GM12878 (cell line): ENCODE data around the gene CUL9. TPM values are rescaled to one million over a fixed set of nuclear protein-coding genes. Genes with fewer than 3 reads are reported as not detected.
A peak's percentile ranks its signal among the peaks of the same experiment; 100 is the strongest.

ENCODE experiments used
- ATAC-seq: fragments of 200-7000 bp; cut with Tn5 transposase; 3 replicates; pipeline ENCODE4 v1.9.1; 2020; ENCODE audit warnings: mild to moderate bottlenecking, moderate library complexity
- BruUV-seq: library from RNA; stranded (reverse); fragments of 400-500 nt; replicated peaks from 2 replicates; lab custom pipeline; 2021; lab: Mats Ljungman, UMichigan
- CTCF ChIA-PET: fragments of 300-600 bp; sonication (Branson Sonifier 250); formaldehyde crosslinking; extraction: SDS; loops from one replicate; lab custom pipeline; 2021; ENCODE audit warnings: inconsistent platforms; lab: Yijun Ruan, JAX
- POLR2A ChIA-PET: fragments of 350-600 bp; formaldehyde crosslinking; extraction: SDS; loops from one replicate; lab custom pipeline; 2021; ENCODE audit warnings: inconsistent platforms; lab: Charles Lee
- RAD21 ChIA-PET: fragments of 300-600 bp; sonication (Branson Sonifier 250); formaldehyde crosslinking; loops from one replicate; lab custom pipeline; 2023; ENCODE audit warnings: antibody characterized with exemption; ENCODE audit not compliant: unreplicated experiment; lab: Charles Lee
- SMC1A ChIA-PET: fragments of 300-600 bp; sonication (Branson Sonifier 250); formaldehyde crosslinking; loops from one replicate; lab custom pipeline; 2023; ENCODE audit not compliant: unreplicated experiment, uncharacterized antibody; lab: Charles Lee
- DNase-seq: peaks from one replicate; pipeline ENCODE4 v3.0.0-alpha.2; 2011; ENCODE audit warnings: low read depth, low spot score
- FAIRE-seq: peaks from 3 replicates; lab custom pipeline; 2011; peaks lifted over from hg19 to GRCh38; lab: Jason Lieb, UNC
- H2AFZ ChIP-seq: 2 replicates; pipeline ENCODE4 v1.6.0; 2011; ENCODE audit warnings: low read depth, low read length, control low read depth; ENCODE audit not compliant: control insufficient read depth
- H3K27ac ChIP-seq: 2 replicates; pipeline ENCODE4 v1.5.1; 2011; ENCODE audit warnings: control low read depth; ENCODE audit not compliant: control insufficient read depth, insufficient read depth
- H3K27me3 ChIP-seq, 2 experiments: replicated peaks in 1 of 2; 2 replicates each; pipeline versions ENCODE4 v1.6.0 to v1.6.1; 2011; ENCODE audit warnings: low read length in 1 of 2; ENCODE audit not compliant: control insufficient read depth in 2 of 2, insufficient read depth in 2 of 2
- H3K36me3 ChIP-seq, 2 experiments: 2 replicates each; pipeline ENCODE4 v1.5.1; 2011; ENCODE audit warnings: low read length in 1 of 2; ENCODE audit not compliant: control insufficient read depth in 2 of 2, insufficient read depth in 2 of 2
- H3K4me1 ChIP-seq: 2 replicates; pipeline ENCODE4 v1.6.1; 2011; ENCODE audit warnings: mild to moderate bottlenecking, low read length, moderate library complexity, mixed read lengths; ENCODE audit not compliant: control insufficient read depth, insufficient read depth
- H3K4me2 ChIP-seq: 2 replicates; pipeline ENCODE4 v1.6.0; 2011; ENCODE audit warnings: control low read depth; ENCODE audit not compliant: control insufficient read depth, insufficient read depth
- H3K4me3 ChIP-seq: fragments of 200-600 bp; sonication (generic); 2 replicates; pipeline ENCODE4 v1.5.1; 2016
- H3K79me2 ChIP-seq: 2 replicates; pipeline ENCODE4 v1.6.0; 2011; ENCODE audit warnings: low read length; ENCODE audit not compliant: control insufficient read depth, insufficient read depth
- H3K9ac ChIP-seq: 2 replicates; pipeline ENCODE4 v1.8.0; 2011; ENCODE audit warnings: low read length, control low read depth, mixed read lengths; ENCODE audit not compliant: control insufficient read depth, insufficient read depth
- H3K9me3 ChIP-seq: replicated peaks from 3 replicates; pipeline ENCODE4 v1.5.1; 2011; ENCODE audit warnings: mild to moderate bottlenecking, low read length; ENCODE audit not compliant: control insufficient read depth, insufficient read depth
- H4K20me1 ChIP-seq: 2 replicates; pipeline ENCODE4 v1.6.0; 2011; ENCODE audit not compliant: control insufficient read depth, insufficient read depth
- IKZF1 ChIP-seq: fragments of 450-650 bp; conservative IDR thresholded peaks from 2 replicates; pipeline ENCODE4 v1.6.1; 2017; ENCODE audit warnings: antibody characterized with exemption, mild to moderate bottlenecking
- KAT2A ChIP-seq: conservative IDR thresholded peaks from 2 replicates; pipeline ENCODE4 v1.6.1; 2011; ENCODE audit warnings: low read depth, low read length; ENCODE audit not compliant: control insufficient read depth
- LARP7 ChIP-seq: fragments of 450-650 bp; IDR thresholded peaks from 2 replicates; pipeline ENCODE4 v1.6.1; 2017; ENCODE audit warnings: mild to moderate bottlenecking
- NR2F1 ChIP-seq: fragments of 450-650 bp; conservative IDR thresholded peaks from 2 replicates; pipeline ENCODE4 v1.6.1; 2017; ENCODE audit warnings: mild to moderate bottlenecking
- SRF ChIP-seq, 2 experiments: IDR thresholded peaks; 2 replicates each; pipeline ENCODE4 v1.6.1; 2011; ENCODE audit warnings: low read depth in 2 of 2, low read length in 2 of 2, mild to moderate bottlenecking in 1 of 2, moderate library complexity in 1 of 2
- TCF12 ChIP-seq: IDR thresholded peaks from 2 replicates; pipeline ENCODE4 v1.6.1; 2011; ENCODE audit warnings: low read depth, mild to moderate bottlenecking, low read length
- WGBS: methylation state at CpG from one replicate; pipeline ENCODE4 v1.1.6; 2016; ENCODE audit warnings: low lambda C conversion rate; ENCODE audit not compliant: insufficient replicate concordance, insufficient coverage; ENCODE audit errors: missing lambda C conversion rate; 5-methylcytosine and 5-hydroxymethylcytosine counted together
- in situ Hi-C: fragments of 300-500 bp; cut with MboI; formaldehyde crosslinking; loops from 9 replicates; pipeline ENCODE4 v1.14.3; 2018; ENCODE audit warnings: mixed read lengths
- intact Hi-C: fragments of 100-400 bp; cut with micrococcal nuclease; formaldehyde crosslinking; loops from one replicate; pipeline ENCODE4 v1.14.2; 2022; ENCODE audit not compliant: unreplicated experiment
- polyA plus RNA-seq, 11 experiments: library from polyadenylated mRNA; depleted of rRNA in 4 of 11; unstranded in 6 of 11; stranded (reverse) in 5 of 11; fragments of >200 nt; fragmentation: Nextera tagmentation in 4 of 11; fragmentation: Illumina TruSeq in 1 of 11; extraction: Ambion mirVana in 4 of 11; extraction: Trizol in 1 of 11; gene quantifications; 1 replicate in 1 of 11; 2 replicates in 10 of 11; pipeline versions ENCODE4 v1.2.1 to v1.2.3, GENCODE V29; 2011 to 2016; ENCODE audit warnings: inconsistent platforms in 2 of 11, missing spikeins in 2 of 11, low read depth in 1 of 11
- total RNA-seq, 4 experiments: library from RNA; depleted of rRNA in 3 of 4; stranded (reverse); fragments of >200 nt in 3 of 4; fragmentation: Illumina TruSeq in 1 of 4; extraction: Trizol in 1 of 4; gene quantifications; 2 replicates each; pipeline versions ENCODE4 v1.2.1 to v1.2.3, GENCODE V29; 2013 to 2021
- TF ChIP-seq, protein P1 (sequence below): IDR thresholded peaks from 2 replicates; pipeline ENCODE4 v1.6.1; 2011; ENCODE audit warnings: low read depth, mild to moderate bottlenecking, low read length, moderate library complexity, borderline replicate concordance; ENCODE audit errors: extremely low read depth
- TF ChIP-seq, protein P2 (sequence below): IDR thresholded peaks from 2 replicates; pipeline ENCODE4 v1.6.1; 2012; ENCODE audit warnings: low read depth, low read length, improper control_type of control experiment
- TF ChIP-seq, protein P3 (sequence below): fragments of 150-350 bp; IDR thresholded peaks from 2 replicates; pipeline ENCODE4 v1.6.1; 2016; ENCODE audit warnings: low read depth, low read length

CUL9 gene
- total and polyA plus RNA-seq, 10 of the 15 experiments (the other 5 are each of a cell fraction or from before 2014, with no cell fraction given) = 1.2 to 48.3 (median 17.2) TPM

DNA sequence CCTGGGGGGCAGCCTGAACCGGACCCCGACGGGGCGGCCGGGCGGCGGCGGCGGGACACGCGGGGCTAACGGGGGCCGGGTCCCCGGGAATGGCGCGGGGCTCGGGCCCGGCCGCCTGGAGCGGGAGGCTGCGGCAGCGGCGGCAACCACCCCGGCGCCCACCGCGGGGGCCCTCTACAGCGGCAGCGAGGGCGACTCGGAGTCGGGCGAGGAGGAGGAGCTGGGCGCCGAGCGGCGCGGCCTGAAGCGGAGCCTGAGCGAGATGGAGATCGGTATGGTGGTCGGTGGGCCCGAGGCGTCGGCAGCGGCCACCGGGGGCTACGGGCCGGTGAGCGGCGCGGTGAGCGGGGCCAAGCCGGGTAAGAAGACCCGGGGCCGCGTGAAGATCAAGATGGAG, 10.3 kb upstream of the CUL9 start:
- no TSS peak for BruUV-seq
- Histone ChIP-seq H3K27ac (peak overlapping the region; percentile 92), H3K79me2 (peaks cover 48% of the 10 kb centered on the region), H2AFZ (no peak overlapping the region; the same call in 1 of the 2 replicates), H3K9ac (peak overlapping the region; percentile 95), H3K36me3 (peaks cover 13 to 17% of the 10 kb centered on the region in 2 experiments), H3K9me3 (no peaks in the 10 kb centered on the region), H3K4me2 (peak overlapping the region; percentile 43; the same call in 1 of the 2 replicates)
- ChIA-PET POLR2A (interaction anchor here (2.8 kb wide), 1 partner anchor 11 kb away, joined by 11 read pairs; the partner anchor contains the start of gene CUL9), CTCF (interaction anchor here (0.6 to 2.2 kb wide), 6 partner anchors 10 to 336 kb away, joined by 3 to 7 read pairs (median 3); partner anchors contain the start of gene CUL9), SMC1A (no interaction called here), RAD21 (interaction anchor here (3.2 kb wide), 1 partner anchor 52 kb away, joined by 18 read pairs; no protein-coding TSS in a partner anchor)
- ATAC-seq = no peak
- DNase-seq = no peak
- intact Hi-C loops = loop anchor here (1.0 to 10.0 kb wide), 5 partner anchors 76 to 387 kb away; partner anchors contain the start of genes BICRAL, KLHDC3, POLR1C and YIPF3
- in situ Hi-C loops = no loop called here
- 1% methylated on average over 47 of the region's 57 CpGs for WGBS
- TF ChIP-seq TCF12 (no peak), SRF (IDR thresholded peaks at IDR 0.05; ENCODE audit: low read depth in 2 of 2, low read length in 2 of 2) (no peak), LARP7 (peak; percentile 71; the same call in 1 of the 2 replicates), NR2F1 (no peak), IKZF1 (peak; percentile 29; the same call in 1 of the 2 replicates), KAT2A (no peak)
- TF ChIP-seq, protein P1, sequence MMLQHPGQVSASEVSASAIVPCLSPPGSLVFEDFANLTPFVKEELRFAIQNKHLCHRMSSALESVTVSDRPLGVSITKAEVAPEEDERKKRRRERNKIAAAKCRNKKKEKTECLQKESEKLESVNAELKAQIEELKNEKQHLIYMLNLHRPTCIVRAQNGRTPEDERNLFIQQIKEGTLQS = no peak
- TF ChIP-seq, protein P2, sequence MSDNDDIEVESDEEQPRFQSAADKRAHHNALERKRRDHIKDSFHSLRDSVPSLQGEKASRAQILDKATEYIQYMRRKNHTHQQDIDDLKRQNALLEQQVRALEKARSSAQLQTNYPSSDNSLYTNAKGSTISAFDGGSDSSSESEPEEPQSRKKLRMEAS = no peak; the same call in 1 of the 2 replicates
- TF ChIP-seq, protein P3, sequence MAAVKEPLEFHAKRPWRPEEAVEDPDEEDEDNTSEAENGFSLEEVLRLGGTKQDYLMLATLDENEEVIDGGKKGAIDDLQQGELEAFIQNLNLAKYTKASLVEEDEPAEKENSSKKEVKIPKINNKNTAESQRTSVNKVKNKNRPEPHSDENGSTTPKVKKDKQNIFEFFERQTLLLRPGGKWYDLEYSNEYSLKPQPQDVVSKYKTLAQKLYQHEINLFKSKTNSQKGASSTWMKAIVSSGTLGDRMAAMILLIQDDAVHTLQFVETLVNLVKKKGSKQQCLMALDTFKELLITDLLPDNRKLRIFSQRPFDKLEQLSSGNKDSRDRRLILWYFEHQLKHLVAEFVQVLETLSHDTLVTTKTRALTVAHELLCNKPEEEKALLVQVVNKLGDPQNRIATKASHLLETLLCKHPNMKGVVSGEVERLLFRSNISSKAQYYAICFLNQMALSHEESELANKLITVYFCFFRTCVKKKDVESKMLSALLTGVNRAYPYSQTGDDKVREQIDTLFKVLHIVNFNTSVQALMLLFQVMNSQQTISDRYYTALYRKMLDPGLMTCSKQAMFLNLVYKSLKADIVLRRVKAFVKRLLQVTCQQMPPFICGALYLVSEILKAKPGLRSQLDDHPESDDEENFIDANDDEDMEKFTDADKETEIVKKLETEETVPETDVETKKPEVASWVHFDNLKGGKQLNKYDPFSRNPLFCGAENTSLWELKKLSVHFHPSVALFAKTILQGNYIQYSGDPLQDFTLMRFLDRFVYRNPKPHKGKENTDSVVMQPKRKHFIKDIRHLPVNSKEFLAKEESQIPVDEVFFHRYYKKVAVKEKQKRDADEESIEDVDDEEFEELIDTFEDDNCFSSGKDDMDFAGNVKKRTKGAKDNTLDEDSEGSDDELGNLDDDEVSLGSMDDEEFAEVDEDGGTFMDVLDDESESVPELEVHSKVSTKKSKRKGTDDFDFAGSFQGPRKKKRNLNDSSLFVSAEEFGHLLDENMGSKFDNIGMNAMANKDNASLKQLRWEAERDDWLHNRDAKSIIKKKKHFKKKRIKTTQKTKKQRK = no peak
- TF ChIP-seq, all 136 proteins: peak for 2
- FAIRE-seq = no peak
- peaks cover 26% of the 10 kb centered on the region for H3K4me1 ChIP-seq
- H4K20me1 ChIP-seq = peaks cover 6% of the 10 kb centered on the region; the same call in 1 of the 2 replicates
- H3K27me3 ChIP-seq = no peaks in the 10 kb centered on the region
- peak overlapping the region; percentile 94 for H3K4me3 ChIP-seq
